ENCODE results near the gene PPIB.

DNA sequence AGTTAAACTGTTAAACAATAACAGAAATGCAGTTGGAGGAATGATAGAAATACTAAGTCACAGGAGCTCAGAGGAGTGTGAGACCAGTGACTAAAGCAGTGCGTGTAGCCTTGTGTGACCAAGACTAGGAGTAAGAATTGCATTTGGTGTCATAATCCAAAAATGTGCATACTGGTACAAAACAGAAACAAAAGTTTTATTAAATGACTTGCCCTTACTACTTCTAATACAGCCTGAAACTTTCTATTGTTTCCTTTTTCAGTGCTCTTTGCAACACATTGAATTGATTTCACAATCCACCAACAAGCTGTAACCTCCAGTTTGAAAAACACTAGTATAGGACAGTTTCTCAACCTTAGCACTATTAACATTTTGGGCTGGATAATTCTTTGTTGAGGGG lies 49.9 kb downstream of the PPIB start:
- TF ChIP-seq CTCF (IDR thresholded peaks at IDR 0.05) (no peak), POLR2AphosphoS5 (IDR thresholded peaks at IDR 0.05) (no peak), POLR2A (IDR thresholded peaks at IDR 0.05; ENCODE audit: low read depth) (no peak), EP300 (IDR thresholded peaks at IDR 0.05) (no peak)

Data from esophagus muscularis mucosa (tissue), 4 donors.